Heart left ventricle (tissue), 16 donors: ENCODE data around the gene GGT5. TPM values are rescaled to one million over a fixed set of nuclear protein-coding genes. Genes with fewer than 3 reads are reported as not detected.

Source experiments
- ATAC-seq, 4 donors: fragments of 200-7000 bp; cut with Tn5 transposase; one replicate each; pipeline ENCODE4 v1.9.1; 2020 to 2022; ENCODE audit warnings: moderate library complexity in 4 of 4, mild to moderate bottlenecking in 3 of 4, moderate number of reproducible peaks in 1 of 4
- DNase-seq, 5 donors: peaks; one replicate each; pipeline ENCODE4 v3.0.0-alpha.2; 2020
- H3K27ac ChIP-seq, 12 donors: fragments of 200-600 bp; sonication (generic) in 4 of 12; one replicate each; pipeline versions ENCODE4 v1.5.0 to v1.8.0; 2016 to 2022; ENCODE audit warnings: mild to moderate bottlenecking in 2 of 12
- H3K27me3 ChIP-seq, 9 donors: fragments of 200-600 bp; sonication (generic) in 2 of 9; one replicate each; pipeline versions ENCODE4 v1.5.1 to v1.8.0; 2016 to 2022; ENCODE audit warnings: mild to moderate bottlenecking in 3 of 9
- H3K36me3 ChIP-seq, 9 donors: fragments of 200-600 bp; sonication (generic) in 2 of 9; one replicate each; pipeline versions ENCODE4 v1.5.0 to v1.8.0; 2018 to 2022; ENCODE audit warnings: mild to moderate bottlenecking in 2 of 9
- H3K4me1 ChIP-seq, 12 donors: fragments of 200-600 bp; sonication (generic) in 4 of 12; one replicate each; pipeline versions ENCODE4 v1.5.0 to v1.8.0; 2016 to 2022; ENCODE audit warnings: mild to moderate bottlenecking in 3 of 12
- H3K4me3 ChIP-seq, 12 donors: fragments of 200-600 bp; sonication (generic) in 4 of 12; one replicate each; pipeline versions ENCODE4 v1.5.0 to v1.8.0; 2017 to 2022; ENCODE audit warnings: mild to moderate bottlenecking in 9 of 12, moderate library complexity in 4 of 12
- H3K9me3 ChIP-seq, 12 donors: fragments of 200-600 bp; sonication (generic) in 4 of 12; one replicate each; pipeline versions ENCODE4 v1.5.0 to v1.8.0; 2016 to 2022; ENCODE audit warnings: mild to moderate bottlenecking in 1 of 12
- CTCF ChIP-seq, 12 donors: fragments of 200-600 bp; sonication (generic) in 4 of 12; IDR thresholded peaks; one replicate each; pipeline versions ENCODE4 v1.5.0 to v1.8.0; 2018 to 2022; ENCODE audit warnings: antibody characterized with exemption in 12 of 12, mild to moderate bottlenecking in 5 of 12
- POLR2A ChIP-seq, 2 donors: fragments of 450-650 bp; IDR thresholded peaks; one replicate each; pipeline ENCODE4 v1.6.1; 2017; ENCODE audit warnings: antibody characterized with exemption in 2 of 2, mild to moderate bottlenecking in 2 of 2, moderate library complexity in 2 of 2
- WGBS, 4 donors: extraction: QIAGEN DNeasy Blood & Tissue Kit in 2 of 4; methylation state at CpG; one replicate each; pipeline versions ENCODE4 v1.1.5 to v1.1.7; 2013 to 2018; 5-methylcytosine and 5-hydroxymethylcytosine counted together
- intact Hi-C, 10 donors: fragments of 100-400 bp; cut with DNase I; formaldehyde crosslinking; loops; one replicate each; pipeline versions ENCODE4 v1.11.1 to v1.14.2; 2022
- polyA plus RNA-seq, 2 donors: library from polyadenylated mRNA; stranded (reverse); fragments of 200-250 nt; gene quantifications; one replicate each; pipeline ENCODE4 v1.2.3, GENCODE V29; 2013
- total RNA-seq, 9 donors: library from RNA; depleted of rRNA in 2 of 9; stranded (reverse); fragments of >200 nt in 2 of 9; fragmentation: NEBNext Ultra II Directional in 3 of 9; extraction: Animal tissue kit (Norgen Biotek cat#: 25700) in 3 of 9; gene quantifications; one replicate each; pipeline versions ENCODE4 v1.1.0 to v1.2.4, GENCODE V29; 2016 to 2023
- donor health status: ischemic (EF 13 %, LVEDD 7.1; RV severe dilation, severe dysfunction).
- donor health status: healthy with polysubstance abuse.
- donor health status: DM: no; HTN: yes; CAD: no.
- donor health status: DM: no; HTN: no; CAD: no.
- donor health status: ischemic (EF 25% LVEDD 6.9; RV normal size, moderate dysfunction).
- donor health status: ischemic (EF 25% LVEDD 5.7; RV mildly dilated, moderate dysfunction).
- donor health status: healthy.
- donor health status: DM: yes; HTN: yes; CAD: no.
- donor health status: ischemic (EF 35%, LVEDD 5.7; RV mildly dilated, moderate dysfunction).
- donor health status: nonischemic (EF 11% LVEDD 7.7; RV severe dilation, severe dysfunction).
- donor health status: DM: yes; HTN: yes; CAD: no.
- donor health status: PGD.
- donor health status: ischemic (EF 29% LVEDD 5.4; RV normal size, mild dysfunction).
- donor health status: nonischemic (EF 23%, LVEDD 6.1; RV moderate dilation, normal function).

The GGT5 gene
- total and polyA plus RNA-seq, 11 donors, result 6.1 to 71.5 (median 19.6) TPM

- H3K27me3 ChIP-seq, result no peaks in the 10 kb centered on the region
- no peak overlapping the region for H3K4me3 ChIP-seq
- no peak for TF ChIP-seq POLR2A (IDR thresholded peaks at IDR 0.05)
- no peak for TF ChIP-seq CTCF (IDR thresholded peaks at IDR 0.05)
- peaks cover 0 to 18% (median 0%) of the 10 kb centered on the region in 9 donors for H3K36me3 ChIP-seq
- WGBS, 4 donors, result 89 to 97% (median 94%) methylated on average over 12 to 14 of the region's 14 CpGs
- peak in 1 of 5 donors; percentile 46 for DNase-seq
- H3K9me3 ChIP-seq, result no peaks in the 10 kb centered on the region
- intact Hi-C loops, result no loop called here
- H3K27ac ChIP-seq, result no peak overlapping the region
- H3K4me1 ChIP-seq, result peaks cover 0 to 10% (median 0%) of the 10 kb centered on the region in 12 donors
- ATAC-seq, result no peak
These were observed 11.1 kb downstream of the GGT5 start for GRCh38 chr22:24233816-24234215.

DNA sequence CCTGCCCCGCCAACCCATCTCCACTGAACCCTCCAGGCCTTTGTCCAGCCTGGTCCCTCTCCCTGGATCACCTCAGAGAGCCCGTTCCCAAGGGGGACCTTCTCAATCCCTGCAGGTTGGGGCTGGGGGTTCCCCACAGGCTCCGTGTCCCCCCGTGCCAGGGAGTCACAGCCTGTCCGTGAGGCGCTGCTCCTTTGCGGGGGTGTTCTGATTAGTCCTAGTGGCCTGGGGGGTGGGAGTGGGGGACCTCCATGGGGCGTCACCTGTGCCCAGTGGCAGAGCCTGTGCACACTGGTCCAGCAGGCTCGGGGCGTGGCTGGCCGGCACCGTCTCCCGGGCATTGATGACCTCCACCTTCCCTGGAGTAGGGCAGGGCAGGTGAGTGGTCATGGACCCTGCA is 11.6 kb downstream of the GGT5 start:
- WGBS, 4 donors, result 95 to 100% (median 97%) methylated on average over 3 to 13 of the region's 13 CpGs

GRCh38 chr22:24232725-24233124 is 12.2 kb downstream of the GGT5 start:
- no peaks in the 10 kb centered on the region for H3K27me3 ChIP-seq
- no peak overlapping the region for H3K27ac ChIP-seq
- peaks cover 0 to 10% (median 0%) of the 10 kb centered on the region in 12 donors for H3K4me1 ChIP-seq
- no peak for TF ChIP-seq POLR2A (IDR thresholded peaks at IDR 0.05)
- TF ChIP-seq CTCF (IDR thresholded peaks at IDR 0.05), result no peak
- intact Hi-C loops, result no loop called here
- DNase-seq (peak in 1 of 5 donors; percentile 43), ATAC-seq (no peak)
- 94 to 97% (median 94%) methylated on average over 15 of the region's 15 CpGs for WGBS, 4 donors
- H3K4me3 ChIP-seq, result no peak overlapping the region
- peaks cover 0 to 27% (median 2%) of the 10 kb centered on the region in 9 donors for H3K36me3 ChIP-seq
- H3K9me3 ChIP-seq, result no peaks in the 10 kb centered on the region

More for the DNA sequence above, 11.6 kb downstream of the GGT5 start:
- intact Hi-C loops, result no loop called here
- DNase-seq, result peak in 1 of 5 donors; percentile 46
- H3K4me3 ChIP-seq, result no peak overlapping the region
- peaks cover 0 to 24% (median 0%) of the 10 kb centered on the region in 9 donors for H3K36me3 ChIP-seq
- TF ChIP-seq POLR2A (IDR thresholded peaks at IDR 0.05) (no peak), CTCF (IDR thresholded peaks at IDR 0.05) (no peak)
- ATAC-seq, result peak in 2 of 4 donors; percentile 13 to 31
- H3K9me3 ChIP-seq, result no peaks in the 10 kb centered on the region
- peaks cover 0 to 10% (median 0%) of the 10 kb centered on the region in 12 donors for H3K4me1 ChIP-seq
- no peak overlapping the region for H3K27ac ChIP-seq
- no peaks in the 10 kb centered on the region for H3K27me3 ChIP-seq

DNA sequence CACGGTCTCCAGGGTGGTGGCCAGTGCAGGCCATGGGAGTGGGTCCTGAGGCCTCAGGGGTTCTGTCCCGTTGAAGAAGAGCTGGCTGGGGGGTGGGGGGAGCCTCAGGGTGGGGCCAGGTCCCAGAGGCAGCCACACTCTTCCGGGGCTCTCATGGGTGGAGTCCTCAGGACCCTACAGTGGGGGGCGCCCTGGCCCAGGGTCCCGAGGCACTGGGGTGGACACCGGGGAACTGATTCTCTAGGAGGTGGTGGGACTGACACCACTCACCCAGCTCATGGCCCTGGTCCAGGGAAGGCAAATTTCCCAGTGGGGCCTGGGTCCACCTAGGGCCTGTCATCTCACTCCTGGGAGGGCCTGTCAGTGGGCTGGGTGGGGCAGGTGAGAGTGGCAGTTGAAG is 12.8 kb downstream of the GGT5 start:
- DNase-seq (no peak), ATAC-seq (no peak)
- intact Hi-C loops, result no loop called here
- no peak overlapping the region for H3K4me3 ChIP-seq
- WGBS, 4 donors, result 91 to 94% (median 91%) methylated on average over 5 to 6 of the region's 6 CpGs; no CpG with 5 or more reads in 1 of the 4 donors
- no peak overlapping the region for H3K27ac ChIP-seq
- H3K9me3 ChIP-seq, result peaks cover 0 to 3% (median 0%) of the 10 kb centered on the region in 12 donors
- H3K36me3 ChIP-seq, result peaks cover 0 to 32% (median 2%) of the 10 kb centered on the region in 9 donors
- H3K4me1 ChIP-seq, result peaks cover 0 to 10% (median 0%) of the 10 kb centered on the region in 12 donors
- TF ChIP-seq CTCF (IDR thresholded peaks at IDR 0.05) (no peak), POLR2A (IDR thresholded peaks at IDR 0.05) (no peak)
- H3K27me3 ChIP-seq, result no peaks in the 10 kb centered on the region
